Measurements from ENCODE around the gene THRB. TPM values are rescaled to one million over a fixed set of nuclear protein-coding genes. Genes with fewer than 3 reads are reported as not detected.

THRB gene
- total and polyA plus RNA-seq, 2 donors (not counting 3 experiments of a cell fraction or from before 2014, with no cell fraction given) = 0.06 TPM; not detected in 1

GRCh38 chr3:24136624-24137310 lies 357.9 kb downstream of the THRB start:
- ChIA-PET CTCF (interaction anchor here (0.6 kb wide), 2 partner anchors 122 to 547 kb away, joined by 3 read pairs; no protein-coding TSS in a partner anchor), POLR2A (no interaction called here)
- H3K4me1 ChIP-seq (ENCODE audit: control insufficient read depth, extremely low read depth, insufficient read depth, low read length) = no peaks in the 10 kb centered on the region
- intact Hi-C loops (cut with micrococcal nuclease) = no loop called here
- no peak overlapping the region for H2AFZ ChIP-seq (ENCODE audit: low read depth, low read length)
- BruUV-seq (replicated peaks) = no TSS peak
- no peaks in the 10 kb centered on the region for H4K20me1 ChIP-seq (replicated peaks; ENCODE audit: control insufficient read depth, extremely low read depth, insufficient read depth, low read length)
- no peak overlapping the region for H3K4me3 ChIP-seq (replicated peaks in 1 of 3; ENCODE audit: insufficient read depth in 1 of 3, low read depth in 1 of 3, low read length in 3 of 3)
- no peaks in the 10 kb centered on the region for H3K27me3 ChIP-seq (ENCODE audit: control insufficient read depth in 2 of 2, insufficient read depth in 2 of 2, low read length in 2 of 2)
- no peak overlapping the region for H3K4me2 ChIP-seq (ENCODE audit: insufficient read depth, low read length)
- no peaks in the 10 kb centered on the region for H3K9me1 ChIP-seq (replicated peaks; ENCODE audit: control insufficient read depth, extremely low read depth, insufficient read depth, low read length)
- no peak overlapping the region for H3K9ac ChIP-seq (replicated peaks; ENCODE audit: extremely low read depth, insufficient read depth, low read length)
- DNase-seq (ENCODE audit: low read depth, low spot score) (no peak), FAIRE-seq (no peak)
- no peaks in the 10 kb centered on the region for H3K79me2 ChIP-seq (ENCODE audit: control insufficient read depth, insufficient read depth, low read length)
- no peaks in the 10 kb centered on the region for H3K36me3 ChIP-seq (ENCODE audit: control insufficient read depth in 2 of 2, extremely low read depth in 1 of 2, insufficient read depth in 2 of 2, low read length in 2 of 2)
- TF ChIP-seq, protein P1, sequence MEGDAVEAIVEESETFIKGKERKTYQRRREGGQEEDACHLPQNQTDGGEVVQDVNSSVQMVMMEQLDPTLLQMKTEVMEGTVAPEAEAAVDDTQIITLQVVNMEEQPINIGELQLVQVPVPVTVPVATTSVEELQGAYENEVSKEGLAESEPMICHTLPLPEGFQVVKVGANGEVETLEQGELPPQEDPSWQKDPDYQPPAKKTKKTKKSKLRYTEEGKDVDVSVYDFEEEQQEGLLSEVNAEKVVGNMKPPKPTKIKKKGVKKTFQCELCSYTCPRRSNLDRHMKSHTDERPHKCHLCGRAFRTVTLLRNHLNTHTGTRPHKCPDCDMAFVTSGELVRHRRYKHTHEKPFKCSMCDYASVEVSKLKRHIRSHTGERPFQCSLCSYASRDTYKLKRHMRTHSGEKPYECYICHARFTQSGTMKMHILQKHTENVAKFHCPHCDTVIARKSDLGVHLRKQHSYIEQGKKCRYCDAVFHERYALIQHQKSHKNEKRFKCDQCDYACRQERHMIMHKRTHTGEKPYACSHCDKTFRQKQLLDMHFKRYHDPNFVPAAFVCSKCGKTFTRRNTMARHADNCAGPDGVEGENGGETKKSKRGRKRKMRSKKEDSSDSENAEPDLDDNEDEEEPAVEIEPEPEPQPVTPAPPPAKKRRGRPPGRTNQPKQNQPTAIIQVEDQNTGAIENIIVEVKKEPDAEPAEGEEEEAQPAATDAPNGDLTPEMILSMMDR (IDR thresholded peaks at IDR 0.05; ENCODE audit: extremely low read depth in 1 of 2, insufficient read depth in 1 of 2, low read depth in 1 of 2, low read length in 2 of 2) = no peak
- no peak for TF ChIP-seq EZH2 (IDR thresholded peaks at IDR 0.05; ENCODE audit: borderline replicate concordance, low read depth, low read length, severe bottlenecking)
- no peak for TF ChIP-seq FOS (IDR thresholded peaks at IDR 0.05; ENCODE audit: borderline replicate concordance, insufficient read depth, low read length)
- no peak for TF ChIP-seq POLR2AphosphoS5 (IDR thresholded peaks at IDR 0.05; ENCODE audit: insufficient read depth, low read depth, low read length)
- TF ChIP-seq JUN (IDR thresholded peaks at IDR 0.05; ENCODE audit: borderline replicate concordance, insufficient read depth, insufficient read length, low read depth) = no peak
- H3K27ac ChIP-seq (ENCODE audit: insufficient read depth, low read depth, low read length) = no peak overlapping the region
- dilution Hi-C loops (cut with MboI; ENCODE audit: extremely low pct_ligation_motif_present, low sequenced_read_pairs) = no loop called here
- no peaks in the 10 kb centered on the region for H3K9me3 ChIP-seq (replicated peaks; ENCODE audit: control insufficient read depth, insufficient read depth, low read length)

Data from endothelial cell of umbilical vein (primary cell).